NT2/D1 (cell line): ENCODE measurements around the gene STK17A.

Experiments used
- SUZ12 ChIP-seq: IDR thresholded peaks from 2 replicates; pipeline ENCODE4 v1.6.1; 2011; ENCODE audit not compliant: insufficient read length, insufficient read depth; ENCODE audit errors: extremely low read depth
- YY1 ChIP-seq: IDR thresholded peaks from 2 replicates; pipeline ENCODE4 v1.6.1; 2011; ENCODE audit not compliant: insufficient read length, insufficient read depth

DNA sequence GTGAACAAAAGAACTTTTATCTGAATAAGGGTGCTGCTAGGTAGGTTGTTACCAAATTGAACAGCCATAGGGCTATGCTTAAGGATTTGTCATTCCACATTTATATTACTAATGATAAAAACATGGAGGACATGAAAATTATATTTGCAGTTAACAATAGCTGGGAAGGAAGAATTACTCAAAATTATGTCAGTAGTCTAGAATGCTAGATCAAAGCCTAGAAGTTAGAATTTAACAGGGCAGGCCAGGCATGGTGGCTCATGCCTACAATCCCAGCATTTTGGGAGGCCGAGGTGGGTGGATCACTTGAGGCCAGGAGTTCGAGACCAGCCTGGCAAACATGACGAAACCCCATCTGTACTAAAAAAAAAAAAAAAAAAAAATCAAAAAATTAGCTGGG, 9.4 kb downstream of the STK17A start:
- TF ChIP-seq YY1 (no peak), SUZ12 (no peak)
